Mesenchymal stem cell (in vitro differentiated cells and primary cell): ENCODE measurements around the gene PRKCB.
"Not testable (repeated sequence)": the region's sequence is repeated elsewhere in the genome, so short reads cannot be mapped to it uniquely, and the experiment has no call there.

ENCODE experiments used
- DNase-seq: peaks from one replicate; pipeline ENCODE4 v3.0.0-alpha.2; 2013
- H2AFZ ChIP-seq: one replicate; pipeline ENCODE4 v1.6.1; 2013; ENCODE audit warnings: low read depth, mild to moderate bottlenecking, control low read depth, inconsistent platforms, low read length, moderate library complexity
- H2AK5ac ChIP-seq: 2 replicates; pipeline ENCODE4 v1.6.1; 2013; ENCODE audit warnings: low read length, moderate library complexity, mild to moderate bottlenecking, inconsistent platforms; ENCODE audit not compliant: severe bottlenecking
- H2BK120ac ChIP-seq: one replicate; pipeline ENCODE4 v1.6.1; 2013; ENCODE audit warnings: low read depth, mild to moderate bottlenecking, inconsistent platforms, low read length, moderate library complexity
- H2BK12ac ChIP-seq, 2 experiments: one replicate each; pipeline ENCODE4 v1.6.1; 2013; ENCODE audit warnings: inconsistent platforms in 2 of 2, low read length in 2 of 2, mild to moderate bottlenecking in 2 of 2, moderate library complexity in 2 of 2, control low read depth in 1 of 2
- H2BK15ac ChIP-seq: one replicate; pipeline ENCODE4 v1.6.1; 2013; ENCODE audit warnings: mild to moderate bottlenecking, low read depth, inconsistent platforms; ENCODE audit not compliant: poor library complexity, severe bottlenecking
- H2BK5ac ChIP-seq: 2 replicates; pipeline ENCODE4 v1.6.1; 2013; ENCODE audit warnings: low read depth, mild to moderate bottlenecking, low read length, control low read depth, inconsistent platforms; ENCODE audit not compliant: poor library complexity, severe bottlenecking
- H3K14ac ChIP-seq, 2 experiments: one replicate each; pipeline ENCODE4 v1.6.1; 2013; ENCODE audit warnings: inconsistent platforms in 2 of 2, low read length in 2 of 2, control low read depth in 1 of 2, mild to moderate bottlenecking in 1 of 2, moderate library complexity in 1 of 2
- H3K18ac ChIP-seq, 2 experiments: one replicate each; pipeline ENCODE4 v1.6.1; 2013; ENCODE audit warnings: inconsistent platforms in 2 of 2, low read length in 2 of 2, control low read depth in 1 of 2, low read depth in 1 of 2, mild to moderate bottlenecking in 1 of 2
- H3K23ac ChIP-seq, 2 experiments: one replicate each; pipeline ENCODE4 v1.6.1; 2013; ENCODE audit warnings: inconsistent platforms in 2 of 2, low read length in 2 of 2, mild to moderate bottlenecking in 2 of 2, moderate library complexity in 2 of 2, control low read depth in 1 of 2
- H3K27ac ChIP-seq: 2 replicates; pipeline ENCODE4 v1.5.1; 2013; ENCODE audit warnings: mild to moderate bottlenecking, moderate library complexity, low read length, control low read depth, inconsistent platforms; ENCODE audit not compliant: poor library complexity, severe bottlenecking
- H3K27me3 ChIP-seq, 2 experiments: 2 replicates each; pipeline versions ENCODE4 v1.6.1 to v1.7.0; 2013; ENCODE audit warnings: low read length in 2 of 2, mild to moderate bottlenecking in 2 of 2, moderate library complexity in 2 of 2, control low read depth in 1 of 2, inconsistent platforms in 1 of 2; ENCODE audit not compliant: control insufficient read depth in 1 of 2, insufficient read depth in 1 of 2
- H3K36me3 ChIP-seq, 2 experiments: 2 replicates each; pipeline versions ENCODE4 v1.6.1 to v1.7.0; 2013; ENCODE audit warnings: low read length in 2 of 2, control low read depth in 1 of 2, inconsistent platforms in 1 of 2, low read depth in 1 of 2, mild to moderate bottlenecking in 1 of 2; ENCODE audit not compliant: insufficient read depth in 2 of 2, control insufficient read depth in 1 of 2
- H3K4ac ChIP-seq, 2 experiments: one replicate each; pipeline ENCODE4 v1.6.1; 2013; ENCODE audit warnings: inconsistent platforms in 2 of 2, low read length in 2 of 2, mild to moderate bottlenecking in 2 of 2, moderate library complexity in 2 of 2, control low read depth in 1 of 2, low read depth in 1 of 2
- H3K4me1 ChIP-seq: 2 replicates; pipeline ENCODE4 v1.6.1; 2013; ENCODE audit warnings: low read depth, low read length, control low read depth; ENCODE audit not compliant: control insufficient read depth, insufficient read depth
- H3K4me2 ChIP-seq: 2 replicates; pipeline ENCODE4 v1.6.1; 2013; ENCODE audit warnings: low read length, mild to moderate bottlenecking, inconsistent platforms; ENCODE audit not compliant: poor library complexity, severe bottlenecking
- H3K4me3 ChIP-seq, 2 experiments: 2 replicates each; pipeline versions ENCODE4 v1.5.1 to v1.7.0; 2013; ENCODE audit warnings: low read length in 2 of 2, mild to moderate bottlenecking in 2 of 2, control low read depth in 1 of 2, low read depth in 1 of 2; ENCODE audit not compliant: insufficient read depth in 1 of 2
- H3K79me1 ChIP-seq: replicated peaks from 2 replicates; pipeline ENCODE4 v1.6.1; 2013; ENCODE audit warnings: mild to moderate bottlenecking, control low read depth, low read length, inconsistent platforms; ENCODE audit not compliant: poor library complexity, severe bottlenecking
- H3K9ac ChIP-seq: 2 replicates; pipeline ENCODE4 v1.7.0; 2013; ENCODE audit warnings: mild to moderate bottlenecking, low read length, moderate library complexity
- H3K9me3 ChIP-seq: 2 replicates; pipeline ENCODE4 v1.7.0; 2013; ENCODE audit warnings: mild to moderate bottlenecking, low read length; ENCODE audit not compliant: control insufficient read depth
- H4K8ac ChIP-seq: one replicate; pipeline ENCODE4 v1.6.1; 2013; ENCODE audit warnings: inconsistent platforms, mild to moderate bottlenecking, low read length, moderate library complexity
- H4K91ac ChIP-seq: one replicate; pipeline ENCODE4 v1.6.1; 2013; ENCODE audit warnings: mild to moderate bottlenecking, low read length, inconsistent platforms
- WGBS: methylation state at CpG from one replicate; pipeline ENCODE4 v1.1.7; 2013; ENCODE audit warnings: mixed read lengths; 5-methylcytosine and 5-hydroxymethylcytosine counted together

PRKCB gene

GRCh38 chr16:24023621-24024020 is 187.8 kb downstream of the PRKCB start:
- Histone ChIP-seq H2BK15ac (no peak overlapping the region), H3K79me1 (no peaks in the 10 kb centered on the region), H2AFZ (no peak overlapping the region), H3K27me3 (peaks cover 0 to 15% of the 10 kb centered on the region in 2 experiments), H3K18ac (no peak overlapping the region), H4K8ac (no peak overlapping the region), H3K4me1 (no peaks in the 10 kb centered on the region), H2BK120ac (no peak overlapping the region), H2AK5ac (no peak overlapping the region), H3K9me3 (no peaks in the 10 kb centered on the region), H2BK5ac (no peak overlapping the region), H3K4me2 (no peak overlapping the region), H4K91ac (no peak overlapping the region), H3K36me3 (no peaks in the 10 kb centered on the region), H3K4me3 (no peak overlapping the region), H2BK12ac (no peak overlapping the region), H3K4ac (no peak overlapping the region), H3K23ac (no peak overlapping the region), H3K27ac (no peak overlapping the region), H3K14ac (no peak overlapping the region), H3K9ac (no peak overlapping the region)
- 57% methylated on average over 6 of the region's 6 CpGs for WGBS
- DNase-seq = no peak

- Histone ChIP-seq H2BK15ac (no peak overlapping the region), H2BK12ac (no peak overlapping the region), H3K36me3 (no peaks in the 10 kb centered on the region), H3K9me3 (no peaks in the 10 kb centered on the region), H3K23ac (no peak overlapping the region), H3K27ac (no peak overlapping the region), H3K9ac (no peak overlapping the region), H3K27me3 (peaks cover 0 to 15% of the 10 kb centered on the region in 2 experiments), H3K18ac (no peak overlapping the region), H3K79me1 (no peaks in the 10 kb centered on the region), H3K4ac (no peak overlapping the region), H2AFZ (no peak overlapping the region), H4K91ac (no peak overlapping the region), H2AK5ac (no peak overlapping the region), H3K4me3 (no peak overlapping the region), H2BK120ac (no peak overlapping the region), H2BK5ac (no peak overlapping the region), H3K4me1 (no peaks in the 10 kb centered on the region), H3K4me2 (no peak overlapping the region), H4K8ac (no peak overlapping the region), H3K14ac (no peak overlapping the region)
- WGBS = 83% methylated on average over 7 of the region's 7 CpGs
- DNase-seq = no peak
Measured at GRCh38 chr16:24024971-24025370, 189.2 kb downstream of the PRKCB start.

DNA sequence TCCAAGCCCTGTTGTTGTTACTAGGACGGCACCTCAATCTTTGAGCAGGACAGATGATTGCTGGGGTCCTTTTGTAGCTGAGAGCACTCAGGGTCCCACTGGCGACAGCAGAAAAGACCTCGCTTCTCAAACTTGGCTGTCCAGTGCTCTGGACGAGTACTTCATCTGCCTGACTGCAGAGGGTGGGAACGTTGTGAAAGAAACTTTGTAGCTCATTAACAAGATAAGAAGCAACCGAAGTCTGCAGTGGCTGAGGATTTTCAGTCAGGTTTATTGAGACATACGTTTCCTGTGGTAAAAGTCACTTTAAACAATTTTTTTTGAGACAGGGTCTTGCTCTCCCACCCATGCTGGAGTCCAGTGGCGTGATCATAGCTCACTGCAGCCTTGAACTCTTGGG is 191.7 kb downstream of the PRKCB start:
- no peak overlapping the region for H2BK12ac ChIP-seq
- H3K36me3 ChIP-seq = no peaks in the 10 kb centered on the region
- no peaks in the 10 kb centered on the region for H3K79me1 ChIP-seq
- WGBS = 39% methylated on average over 8 of the region's 8 CpGs
- H3K9me3 ChIP-seq = no peaks in the 10 kb centered on the region
- H2BK120ac ChIP-seq = no peak overlapping the region
- DNase-seq = no peak
- H2AFZ ChIP-seq = no peak overlapping the region
- H3K4ac ChIP-seq = no peak overlapping the region
- H3K23ac ChIP-seq = no peak overlapping the region
- H3K9ac ChIP-seq = no peak overlapping the region
- H3K18ac ChIP-seq = no peak overlapping the region
- no peaks in the 10 kb centered on the region for H3K4me1 ChIP-seq
- peaks cover 0 to 15% of the 10 kb centered on the region in 2 experiments for H3K27me3 ChIP-seq
- no peak overlapping the region for H3K14ac ChIP-seq
- H4K8ac ChIP-seq = no peak overlapping the region
- H3K4me2 ChIP-seq = no peak overlapping the region
- no peak overlapping the region for H2BK15ac ChIP-seq
- no peak overlapping the region for H2AK5ac ChIP-seq
- no peak overlapping the region for H3K4me3 ChIP-seq
- H3K27ac ChIP-seq = no peak overlapping the region
- no peak overlapping the region for H2BK5ac ChIP-seq
- no peak overlapping the region for H4K91ac ChIP-seq

- 100% methylated on average over 1 of the region's 1 CpG for WGBS
- not testable (repeated sequence) for DNase-seq, H3K9ac ChIP-seq, H3K4me2 ChIP-seq, H3K23ac ChIP-seq, H3K9me3 ChIP-seq, H2BK12ac ChIP-seq, H2BK15ac ChIP-seq, H3K36me3 ChIP-seq, H3K18ac ChIP-seq, H2AFZ ChIP-seq, H4K91ac ChIP-seq, H2AK5ac ChIP-seq, H3K4me1 ChIP-seq, H4K8ac ChIP-seq, H3K4ac ChIP-seq, H3K79me1 ChIP-seq, H3K14ac ChIP-seq, H2BK120ac ChIP-seq, H3K4me3 ChIP-seq, H3K27ac ChIP-seq, H2BK5ac ChIP-seq
- H3K27me3 ChIP-seq = peaks cover 0 to 17% of the 10 kb centered on the region in 2 experiments
Measured at GRCh38 chr16:24029841-24030240, 194.1 kb downstream of the PRKCB start.
